Skin epidermis (tissue), 12 donors: ENCODE measurements around the gene CTNNA3.

Source experiments
- H3K27ac ChIP-seq, 21 experiments: fragments of 200-600 bp; sonication (generic) in 11 of 21; one replicate each; pipeline ENCODE4 v1.5.0; 2020; ENCODE audit warnings: mild to moderate bottlenecking in 3 of 21, inconsistent platforms in 2 of 21, moderate library complexity in 2 of 21
- H3K4me3 ChIP-seq, 7 experiments: fragments of 200-600 bp; sonication (generic) in 2 of 7; one replicate each; pipeline ENCODE4 v1.5.0; 2020; ENCODE audit warnings: inconsistent platforms in 2 of 7, mild to moderate bottlenecking in 2 of 7, moderate library complexity in 1 of 7

The CTNNA3 gene

GRCh38 chr10:66996996-66997395 lies 699.0 kb downstream of the CTNNA3 start:
- H3K4me3 ChIP-seq: no peak overlapping the region
- H3K27ac ChIP-seq: no peak overlapping the region

- Histone ChIP-seq H3K4me3 (no peak overlapping the region), H3K27ac (no peak overlapping the region)
Measured at GRCh38 chr10:66990143-66990830, 705.7 kb downstream of the CTNNA3 start.

- Histone ChIP-seq H3K4me3 (no peak overlapping the region), H3K27ac (no peak overlapping the region)
Measured at GRCh38 chr10:66983475-66983818, 712.5 kb downstream of the CTNNA3 start.

- Histone ChIP-seq H3K27ac (no peak overlapping the region), H3K4me3 (no peak overlapping the region)
Measured at GRCh38 chr10:66982792-66983474, 713.1 kb downstream of the CTNNA3 start.

GRCh38 chr10:66982053-66982420 lies 714.0 kb downstream of the CTNNA3 start:
- Histone ChIP-seq H3K27ac (no peak overlapping the region), H3K4me3 (no peak overlapping the region)

GRCh38 chr10:66981361-66982052 lies 714.5 kb downstream of the CTNNA3 start:
- H3K4me3 ChIP-seq: no peak overlapping the region
- H3K27ac ChIP-seq: no peak overlapping the region

GRCh38 chr10:66980246-66980815 lies 715.7 kb downstream of the CTNNA3 start:
- no peak overlapping the region for H3K4me3 ChIP-seq
- no peak overlapping the region for H3K27ac ChIP-seq

- Histone ChIP-seq H3K4me3 (no peak overlapping the region), H3K27ac (no peak overlapping the region)
Measured at GRCh38 chr10:66964946-66965345, 731.0 kb downstream of the CTNNA3 start.

- H3K27ac ChIP-seq: no peak overlapping the region
- H3K4me3 ChIP-seq: no peak overlapping the region
Measured at GRCh38 chr10:66958466-66958865, 737.5 kb downstream of the CTNNA3 start.

- Histone ChIP-seq H3K27ac (no peak overlapping the region), H3K4me3 (no peak overlapping the region)
Measured at GRCh38 chr10:66951896-66952295, 744.1 kb downstream of the CTNNA3 start.

- H3K4me3 ChIP-seq: no peak overlapping the region
- H3K27ac ChIP-seq: no peak overlapping the region
Measured at GRCh38 chr10:66943590-66943989, 752.4 kb downstream of the CTNNA3 start.

- Histone ChIP-seq H3K27ac (no peak overlapping the region), H3K4me3 (no peak overlapping the region)
Measured at GRCh38 chr10:66942407-66942806, 753.6 kb downstream of the CTNNA3 start.

- H3K4me3 ChIP-seq: no peak overlapping the region
- H3K27ac ChIP-seq: no peak overlapping the region
Measured at GRCh38 chr10:66941491-66941890, 754.5 kb downstream of the CTNNA3 start.

GRCh38 chr10:66940965-66941364 lies 755.0 kb downstream of the CTNNA3 start:
- Histone ChIP-seq H3K4me3 (no peak overlapping the region), H3K27ac (no peak overlapping the region)

- Histone ChIP-seq H3K27ac (no peak overlapping the region), H3K4me3 (no peak overlapping the region)
Measured at GRCh38 chr10:66934711-66935110, 761.3 kb downstream of the CTNNA3 start.

GRCh38 chr10:66931949-66932343 lies 764.0 kb downstream of the CTNNA3 start:
- Histone ChIP-seq H3K4me3 (no peak overlapping the region), H3K27ac (no peak overlapping the region)

- H3K4me3 ChIP-seq: no peak overlapping the region
- no peak overlapping the region for H3K27ac ChIP-seq
Measured at GRCh38 chr10:66931340-66931948, 764.6 kb downstream of the CTNNA3 start.

GRCh38 chr10:66929375-66929774 lies 766.6 kb downstream of the CTNNA3 start:
- Histone ChIP-seq H3K4me3 (no peak overlapping the region), H3K27ac (no peak overlapping the region)

GRCh38 chr10:66928776-66929175 lies 767.2 kb downstream of the CTNNA3 start:
- no peak overlapping the region for H3K4me3 ChIP-seq
- H3K27ac ChIP-seq: no peak overlapping the region

GRCh38 chr10:66927971-66928770 lies 767.8 kb downstream of the CTNNA3 start:
- Histone ChIP-seq H3K27ac (no peak overlapping the region), H3K4me3 (no peak overlapping the region)
